ENCODE data around the gene CLCN7.

DNA sequence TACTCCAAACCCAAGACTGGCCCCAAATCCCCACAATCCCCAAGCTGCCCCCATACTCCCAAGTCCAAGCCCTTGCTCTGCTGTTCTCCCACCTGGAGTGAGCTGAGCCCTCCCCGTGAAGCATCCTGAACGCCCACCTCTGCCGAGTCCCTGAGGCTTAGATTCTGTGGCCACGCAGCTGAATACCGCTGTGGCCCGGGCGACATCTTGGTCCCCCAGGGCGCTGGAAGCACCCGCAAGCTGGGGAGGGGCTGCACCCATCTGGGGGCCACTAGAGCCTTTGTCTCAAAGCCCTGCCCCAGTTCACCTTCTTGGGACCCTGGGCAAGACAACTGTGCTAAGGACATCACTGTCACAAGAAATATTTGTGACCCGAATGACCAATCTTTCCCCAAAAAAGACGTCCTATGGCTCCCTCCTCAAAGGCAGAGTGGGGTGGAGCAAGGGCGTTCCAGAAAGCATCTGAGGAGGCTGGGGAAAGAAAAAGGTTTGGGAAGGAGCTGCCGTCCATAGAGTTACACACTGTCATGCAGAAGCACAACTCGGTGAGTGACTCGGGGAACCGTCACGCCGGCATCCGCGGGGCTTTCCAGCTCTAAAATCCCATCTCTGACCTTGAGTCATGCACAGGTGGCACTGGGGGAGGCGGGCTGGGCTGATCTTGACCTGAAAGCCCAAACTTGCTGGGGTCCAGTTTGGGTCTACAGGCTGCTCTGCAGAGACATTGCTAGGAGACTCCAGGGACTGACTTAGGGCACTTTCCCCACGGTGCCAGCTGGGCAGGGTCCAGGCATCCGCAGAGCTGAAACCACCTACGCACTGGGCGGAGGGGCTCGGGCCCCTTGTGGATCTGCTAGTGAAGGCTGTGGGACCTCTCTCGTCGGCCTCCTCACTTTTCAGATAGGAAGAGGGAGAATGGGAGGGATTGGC, 7.3 kb upstream of the CLCN7 start:
- TF ChIP-seq, protein P1, sequence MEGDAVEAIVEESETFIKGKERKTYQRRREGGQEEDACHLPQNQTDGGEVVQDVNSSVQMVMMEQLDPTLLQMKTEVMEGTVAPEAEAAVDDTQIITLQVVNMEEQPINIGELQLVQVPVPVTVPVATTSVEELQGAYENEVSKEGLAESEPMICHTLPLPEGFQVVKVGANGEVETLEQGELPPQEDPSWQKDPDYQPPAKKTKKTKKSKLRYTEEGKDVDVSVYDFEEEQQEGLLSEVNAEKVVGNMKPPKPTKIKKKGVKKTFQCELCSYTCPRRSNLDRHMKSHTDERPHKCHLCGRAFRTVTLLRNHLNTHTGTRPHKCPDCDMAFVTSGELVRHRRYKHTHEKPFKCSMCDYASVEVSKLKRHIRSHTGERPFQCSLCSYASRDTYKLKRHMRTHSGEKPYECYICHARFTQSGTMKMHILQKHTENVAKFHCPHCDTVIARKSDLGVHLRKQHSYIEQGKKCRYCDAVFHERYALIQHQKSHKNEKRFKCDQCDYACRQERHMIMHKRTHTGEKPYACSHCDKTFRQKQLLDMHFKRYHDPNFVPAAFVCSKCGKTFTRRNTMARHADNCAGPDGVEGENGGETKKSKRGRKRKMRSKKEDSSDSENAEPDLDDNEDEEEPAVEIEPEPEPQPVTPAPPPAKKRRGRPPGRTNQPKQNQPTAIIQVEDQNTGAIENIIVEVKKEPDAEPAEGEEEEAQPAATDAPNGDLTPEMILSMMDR (IDR thresholded peaks at IDR 0.05) = no peak
- no peak for TF ChIP-seq EZH2 (IDR thresholded peaks at IDR 0.05)
- TF ChIP-seq EZH2phosphoT487 (IDR thresholded peaks at IDR 0.05) = no peak

Measured in neural progenitor cell (in vitro differentiated cells).